ENCODE measurements around the gene DNAJB1.

DNA sequence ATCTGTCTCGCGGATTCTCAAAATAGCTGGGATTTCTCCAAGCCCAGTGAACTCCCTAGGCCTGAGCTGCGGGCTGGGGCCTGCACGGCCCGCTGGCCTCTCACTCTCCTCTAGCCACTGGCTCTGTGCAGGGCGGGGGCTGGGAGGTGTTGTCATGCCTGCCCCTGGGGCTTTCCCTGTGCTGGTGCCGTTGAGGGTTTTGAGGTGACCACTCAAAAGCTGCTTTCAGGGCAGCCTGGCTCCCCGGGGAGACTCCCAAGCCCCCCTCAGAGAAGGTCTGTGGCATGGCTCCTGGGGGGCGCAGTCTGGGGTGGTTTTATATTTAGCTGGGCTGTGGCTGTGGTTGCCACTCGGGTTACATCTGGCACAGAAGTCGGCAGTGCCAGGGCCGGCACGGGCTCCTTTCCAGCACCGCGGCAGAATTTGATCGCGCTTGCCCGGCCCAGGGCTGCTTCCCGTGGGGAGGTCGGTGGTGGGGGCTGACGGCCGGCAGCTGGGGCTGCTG is 43.7 kb upstream of the DNAJB1 start:
- TF ChIP-seq, protein P1, sequence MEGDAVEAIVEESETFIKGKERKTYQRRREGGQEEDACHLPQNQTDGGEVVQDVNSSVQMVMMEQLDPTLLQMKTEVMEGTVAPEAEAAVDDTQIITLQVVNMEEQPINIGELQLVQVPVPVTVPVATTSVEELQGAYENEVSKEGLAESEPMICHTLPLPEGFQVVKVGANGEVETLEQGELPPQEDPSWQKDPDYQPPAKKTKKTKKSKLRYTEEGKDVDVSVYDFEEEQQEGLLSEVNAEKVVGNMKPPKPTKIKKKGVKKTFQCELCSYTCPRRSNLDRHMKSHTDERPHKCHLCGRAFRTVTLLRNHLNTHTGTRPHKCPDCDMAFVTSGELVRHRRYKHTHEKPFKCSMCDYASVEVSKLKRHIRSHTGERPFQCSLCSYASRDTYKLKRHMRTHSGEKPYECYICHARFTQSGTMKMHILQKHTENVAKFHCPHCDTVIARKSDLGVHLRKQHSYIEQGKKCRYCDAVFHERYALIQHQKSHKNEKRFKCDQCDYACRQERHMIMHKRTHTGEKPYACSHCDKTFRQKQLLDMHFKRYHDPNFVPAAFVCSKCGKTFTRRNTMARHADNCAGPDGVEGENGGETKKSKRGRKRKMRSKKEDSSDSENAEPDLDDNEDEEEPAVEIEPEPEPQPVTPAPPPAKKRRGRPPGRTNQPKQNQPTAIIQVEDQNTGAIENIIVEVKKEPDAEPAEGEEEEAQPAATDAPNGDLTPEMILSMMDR (optimal IDR thresholded peaks at IDR 0.05 in 1 of 3, IDR thresholded peaks at IDR 0.05 in 1 of 3, conservative IDR thresholded peaks at IDR 0.05 in 1 of 3; ENCODE audit: extremely low read depth in 1 of 3, insufficient read depth in 2 of 3, low read length in 3 of 3), result no peak
- no peak for TF ChIP-seq EZH2 (IDR thresholded peaks at IDR 0.05; ENCODE audit: low read length)

Measured in keratinocyte (primary cell).